H1 (cell line): ENCODE data around the gene NKAIN1.

Experiments used
- EP300 ChIP-seq, 2 experiments: IDR thresholded peaks; 1 replicate in 1 of 2; 2 replicates in 1 of 2; pipeline ENCODE4 v1.6.1; 2011 to 2012; ENCODE audit warnings: low read depth in 2 of 2, low read length in 2 of 2, mild to moderate bottlenecking in 2 of 2, borderline replicate concordance in 1 of 2, inconsistent platforms in 1 of 2, moderate library complexity in 1 of 2
- EZH2 ChIP-seq: fragments of 200-600 bp; sonication (generic); IDR thresholded peaks from 2 replicates; pipeline ENCODE4 v1.7.1; 2012; ENCODE audit warnings: low read depth, mild to moderate bottlenecking, moderate library complexity, low read length, inconsistent platforms; ENCODE audit not compliant: severe bottlenecking
- KDM1A ChIP-seq: fragments of 200-600, 300-600 bp; sonication (generic); IDR thresholded peaks from 2 replicates; pipeline ENCODE4 v1.7.1; 2016; ENCODE audit warnings: mild to moderate bottlenecking, low read length, borderline replicate concordance
- POLR2A ChIP-seq, 2 experiments: IDR thresholded peaks; 1 replicate in 1 of 2; 2 replicates in 1 of 2; pipeline ENCODE4 v1.6.1; 2011; ENCODE audit warnings: low read depth in 2 of 2, low read length in 2 of 2, mild to moderate bottlenecking in 2 of 2; ENCODE audit errors: control extremely low read depth in 1 of 2
- SP2 ChIP-seq: IDR thresholded peaks from 2 replicates; pipeline ENCODE4 v1.6.1; 2012; ENCODE audit warnings: mild to moderate bottlenecking, low read length, inconsistent platforms
- SUZ12 ChIP-seq: fragments of 200-600 bp; sonication (generic); IDR thresholded peaks from 2 replicates; pipeline ENCODE4 v1.6.1; 2012; ENCODE audit warnings: mild to moderate bottlenecking, inconsistent platforms, low read length, moderate library complexity, mixed read lengths
- TAF7 ChIP-seq: optimal IDR thresholded peaks from 2 replicates; pipeline ENCODE3; 2011; ENCODE audit warnings: low read depth, mild to moderate bottlenecking, inconsistent platforms, low read length, moderate library complexity, borderline replicate concordance
- TF ChIP-seq, protein P1 (sequence below): IDR thresholded peaks from 2 replicates; pipeline ENCODE4 v1.6.1; 2012; ENCODE audit warnings: inconsistent platforms
- TF ChIP-seq, protein P2 (sequence below), 3 experiments: IDR thresholded peaks; 1 replicate in 2 of 3; 2 replicates in 1 of 3; pipeline versions ENCODE4 v1.5.1 to v1.6.1; 2011; ENCODE audit warnings: low read length in 3 of 3, mild to moderate bottlenecking in 3 of 3, inconsistent platforms in 2 of 3, low read depth in 1 of 3, moderate library complexity in 1 of 3; ENCODE audit not compliant: insufficient read depth in 1 of 3; ENCODE audit errors: control extremely low read depth in 1 of 3

- TF ChIP-seq POLR2A (IDR thresholded peaks at IDR 0.05; ENCODE audit: control extremely low read depth in 1 of 2, low read depth in 2 of 2, low read length in 2 of 2) (no peak), KDM1A (no peak), SP2 (no peak), TAF7 (no peak), SUZ12 (no peak), EP300 (IDR thresholded peaks at IDR 0.05; ENCODE audit: borderline replicate concordance in 1 of 2, low read depth in 2 of 2, low read length in 2 of 2) (no peak), EZH2 (no peak)
- TF ChIP-seq, protein P1, sequence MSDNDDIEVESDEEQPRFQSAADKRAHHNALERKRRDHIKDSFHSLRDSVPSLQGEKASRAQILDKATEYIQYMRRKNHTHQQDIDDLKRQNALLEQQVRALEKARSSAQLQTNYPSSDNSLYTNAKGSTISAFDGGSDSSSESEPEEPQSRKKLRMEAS: no peak
- TF ChIP-seq, protein P2, sequence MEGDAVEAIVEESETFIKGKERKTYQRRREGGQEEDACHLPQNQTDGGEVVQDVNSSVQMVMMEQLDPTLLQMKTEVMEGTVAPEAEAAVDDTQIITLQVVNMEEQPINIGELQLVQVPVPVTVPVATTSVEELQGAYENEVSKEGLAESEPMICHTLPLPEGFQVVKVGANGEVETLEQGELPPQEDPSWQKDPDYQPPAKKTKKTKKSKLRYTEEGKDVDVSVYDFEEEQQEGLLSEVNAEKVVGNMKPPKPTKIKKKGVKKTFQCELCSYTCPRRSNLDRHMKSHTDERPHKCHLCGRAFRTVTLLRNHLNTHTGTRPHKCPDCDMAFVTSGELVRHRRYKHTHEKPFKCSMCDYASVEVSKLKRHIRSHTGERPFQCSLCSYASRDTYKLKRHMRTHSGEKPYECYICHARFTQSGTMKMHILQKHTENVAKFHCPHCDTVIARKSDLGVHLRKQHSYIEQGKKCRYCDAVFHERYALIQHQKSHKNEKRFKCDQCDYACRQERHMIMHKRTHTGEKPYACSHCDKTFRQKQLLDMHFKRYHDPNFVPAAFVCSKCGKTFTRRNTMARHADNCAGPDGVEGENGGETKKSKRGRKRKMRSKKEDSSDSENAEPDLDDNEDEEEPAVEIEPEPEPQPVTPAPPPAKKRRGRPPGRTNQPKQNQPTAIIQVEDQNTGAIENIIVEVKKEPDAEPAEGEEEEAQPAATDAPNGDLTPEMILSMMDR (IDR thresholded peaks at IDR 0.05; ENCODE audit: control extremely low read depth in 1 of 3, insufficient read depth in 1 of 3, low read depth in 1 of 3, low read length in 3 of 3): no peak
Observed at GRCh38 chr1:31228986-31229385, 10.7 kb downstream of the NKAIN1 start.
